Tibial nerve (tissue), 4 donors: ENCODE results near the gene PDCD1.
"Not testable (repeated sequence)": the region's sequence is repeated elsewhere in the genome, so short reads cannot be mapped to it uniquely, and the experiment has no call there.

Source experiments
- CTCF ChIP-seq, 5 experiments: fragments of 200-600 bp in 3 of 5; fragments of 450-650 bp in 2 of 5; sonication (generic) in 3 of 5; IDR thresholded peaks; one replicate each; pipeline ENCODE4 v1.5.1; 2016 to 2019; ENCODE audit warnings: antibody characterized with exemption in 5 of 5, mild to moderate bottlenecking in 3 of 5, moderate library complexity in 2 of 5
- EP300 ChIP-seq, 2 donors: sonication (generic); formaldehyde crosslinking; IDR thresholded peaks; one replicate each; pipeline ENCODE4 v1.6.1; 2017; ENCODE audit warnings: antibody characterized with exemption in 2 of 2, mild to moderate bottlenecking in 1 of 2
- POLR2A ChIP-seq, 2 donors: fragments of 450-650 bp; IDR thresholded peaks; one replicate each; pipeline ENCODE4 v1.6.1; 2017; ENCODE audit warnings: antibody characterized with exemption in 2 of 2, mild to moderate bottlenecking in 2 of 2, moderate library complexity in 2 of 2

DNA sequence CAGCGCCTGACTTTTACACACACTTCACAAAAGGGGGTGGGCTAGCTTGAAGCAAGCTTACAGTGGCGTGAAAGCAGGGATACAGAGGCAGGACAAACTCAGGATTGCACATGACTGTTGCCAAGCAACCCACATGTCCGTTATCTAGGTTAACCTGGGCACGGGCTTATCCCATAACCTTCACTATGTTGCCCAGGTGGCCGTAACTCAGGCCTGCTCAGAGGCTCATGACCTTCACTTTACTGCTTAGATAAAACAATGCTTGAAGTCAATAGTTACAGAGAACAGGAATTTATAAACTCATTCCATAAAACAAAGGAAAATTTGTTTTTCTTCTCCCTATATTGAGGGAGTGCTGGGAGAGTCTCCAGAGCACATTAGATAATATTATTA lies 47.7 kb upstream of the PDCD1 start:
- TF ChIP-seq POLR2A, CTCF, EP300 (IDR thresholded peaks at IDR 0.05): not testable (repeated sequence)
